Measurements from ENCODE around the gene COL8A1.

DNA sequence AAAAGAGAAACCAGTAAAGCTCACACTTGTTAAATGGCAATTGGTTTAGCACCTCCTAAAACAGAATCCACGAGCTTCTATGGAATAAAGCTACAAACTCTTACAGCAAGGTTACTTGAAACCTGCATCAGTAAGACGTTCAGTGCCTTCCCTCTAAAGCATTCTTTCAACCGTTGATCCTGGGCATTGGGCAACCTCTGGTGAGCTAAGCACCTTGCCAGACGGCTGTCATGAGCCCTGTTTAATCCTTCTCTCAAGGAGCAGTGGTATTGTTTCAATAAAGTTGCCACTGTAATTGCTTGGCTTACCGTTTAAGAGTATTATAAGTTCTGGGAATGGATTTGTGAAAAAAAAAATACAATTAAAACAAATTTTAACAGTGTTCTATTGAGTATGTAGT lies 75.0 kb downstream of the COL8A1 start:
- TF ChIP-seq, protein P1, sequence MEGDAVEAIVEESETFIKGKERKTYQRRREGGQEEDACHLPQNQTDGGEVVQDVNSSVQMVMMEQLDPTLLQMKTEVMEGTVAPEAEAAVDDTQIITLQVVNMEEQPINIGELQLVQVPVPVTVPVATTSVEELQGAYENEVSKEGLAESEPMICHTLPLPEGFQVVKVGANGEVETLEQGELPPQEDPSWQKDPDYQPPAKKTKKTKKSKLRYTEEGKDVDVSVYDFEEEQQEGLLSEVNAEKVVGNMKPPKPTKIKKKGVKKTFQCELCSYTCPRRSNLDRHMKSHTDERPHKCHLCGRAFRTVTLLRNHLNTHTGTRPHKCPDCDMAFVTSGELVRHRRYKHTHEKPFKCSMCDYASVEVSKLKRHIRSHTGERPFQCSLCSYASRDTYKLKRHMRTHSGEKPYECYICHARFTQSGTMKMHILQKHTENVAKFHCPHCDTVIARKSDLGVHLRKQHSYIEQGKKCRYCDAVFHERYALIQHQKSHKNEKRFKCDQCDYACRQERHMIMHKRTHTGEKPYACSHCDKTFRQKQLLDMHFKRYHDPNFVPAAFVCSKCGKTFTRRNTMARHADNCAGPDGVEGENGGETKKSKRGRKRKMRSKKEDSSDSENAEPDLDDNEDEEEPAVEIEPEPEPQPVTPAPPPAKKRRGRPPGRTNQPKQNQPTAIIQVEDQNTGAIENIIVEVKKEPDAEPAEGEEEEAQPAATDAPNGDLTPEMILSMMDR (IDR thresholded peaks at IDR 0.05) = no peak
- no peak for TF ChIP-seq POLR2AphosphoS5 (IDR thresholded peaks at IDR 0.05; ENCODE audit: low read depth, low read length)
- TF ChIP-seq, protein P2, sequence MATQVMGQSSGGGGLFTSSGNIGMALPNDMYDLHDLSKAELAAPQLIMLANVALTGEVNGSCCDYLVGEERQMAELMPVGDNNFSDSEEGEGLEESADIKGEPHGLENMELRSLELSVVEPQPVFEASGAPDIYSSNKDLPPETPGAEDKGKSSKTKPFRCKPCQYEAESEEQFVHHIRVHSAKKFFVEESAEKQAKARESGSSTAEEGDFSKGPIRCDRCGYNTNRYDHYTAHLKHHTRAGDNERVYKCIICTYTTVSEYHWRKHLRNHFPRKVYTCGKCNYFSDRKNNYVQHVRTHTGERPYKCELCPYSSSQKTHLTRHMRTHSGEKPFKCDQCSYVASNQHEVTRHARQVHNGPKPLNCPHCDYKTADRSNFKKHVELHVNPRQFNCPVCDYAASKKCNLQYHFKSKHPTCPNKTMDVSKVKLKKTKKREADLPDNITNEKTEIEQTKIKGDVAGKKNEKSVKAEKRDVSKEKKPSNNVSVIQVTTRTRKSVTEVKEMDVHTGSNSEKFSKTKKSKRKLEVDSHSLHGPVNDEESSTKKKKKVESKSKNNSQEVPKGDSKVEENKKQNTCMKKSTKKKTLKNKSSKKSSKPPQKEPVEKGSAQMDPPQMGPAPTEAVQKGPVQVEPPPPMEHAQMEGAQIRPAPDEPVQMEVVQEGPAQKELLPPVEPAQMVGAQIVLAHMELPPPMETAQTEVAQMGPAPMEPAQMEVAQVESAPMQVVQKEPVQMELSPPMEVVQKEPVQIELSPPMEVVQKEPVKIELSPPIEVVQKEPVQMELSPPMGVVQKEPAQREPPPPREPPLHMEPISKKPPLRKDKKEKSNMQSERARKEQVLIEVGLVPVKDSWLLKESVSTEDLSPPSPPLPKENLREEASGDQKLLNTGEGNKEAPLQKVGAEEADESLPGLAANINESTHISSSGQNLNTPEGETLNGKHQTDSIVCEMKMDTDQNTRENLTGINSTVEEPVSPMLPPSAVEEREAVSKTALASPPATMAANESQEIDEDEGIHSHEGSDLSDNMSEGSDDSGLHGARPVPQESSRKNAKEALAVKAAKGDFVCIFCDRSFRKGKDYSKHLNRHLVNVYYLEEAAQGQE (IDR thresholded peaks at IDR 0.05; ENCODE audit: insufficient read depth in 1 of 2, low read depth in 2 of 2, low read length in 1 of 2) = no peak

All from Panc1 (cell line).